GM18519 (cell line): ENCODE results near the gene RLF.
A peak's percentile ranks its signal among the peaks of the same experiment; 100 is the strongest.

Experiments
- ATAC-seq: cut with Tn5 transposase; IDR thresholded peaks from one replicate; pipeline ENCODE4 v1.9.1; 2021; ENCODE audit warnings: mild to moderate bottlenecking, moderate library complexity; ENCODE audit not compliant: unreplicated experiment, low FRiP score

The RLF gene

GRCh38 chr1:40161125-40161887, at the start of gene RLF:
TSS of gene RLF (plus strand) at chr1:40161387. CDS start at chr1:40161400, 13 bp downstream.
- peak; percentile 68 for ATAC-seq

GRCh38 chr1:40114400-40114799, 46.8 kb upstream of the RLF start:
- ATAC-seq, result no peak

- no peak for ATAC-seq
Observed at GRCh38 chr1:40120128-40120527, 41.1 kb upstream of the RLF start.

GRCh38 chr1:40122855-40123254, 38.3 kb upstream of the RLF start:
- no peak for ATAC-seq

GRCh38 chr1:40130892-40131291, 30.3 kb upstream of the RLF start:
- ATAC-seq, result no peak

- ATAC-seq, result no peak
Observed at GRCh38 chr1:40132383-40133311, 28.5 kb upstream of the RLF start.

- no peak for ATAC-seq
Observed at GRCh38 chr1:40133312-40133665, 27.9 kb upstream of the RLF start.

GRCh38 chr1:40133839-40134238, 27.3 kb upstream of the RLF start:
- ATAC-seq, result no peak

GRCh38 chr1:40140211-40140973, 20.8 kb upstream of the RLF start:
- no peak for ATAC-seq

GRCh38 chr1:40141878-40142535, 19.2 kb upstream of the RLF start:
- ATAC-seq, result no peak

GRCh38 chr1:40143891-40144575, 17.2 kb upstream of the RLF start:
- ATAC-seq, result no peak

GRCh38 chr1:40151457-40152079, 9.6 kb upstream of the RLF start:
- ATAC-seq, result no peak

GRCh38 chr1:40153073-40153770, 8.0 kb upstream of the RLF start:
- ATAC-seq, result no peak

GRCh38 chr1:40155135-40155534, 6.1 kb upstream of the RLF start:
- ATAC-seq, result no peak

GRCh38 chr1:40155910-40156309, 5.3 kb upstream of the RLF start:
- no peak for ATAC-seq

- ATAC-seq, result no peak
Observed at GRCh38 chr1:40160806-40161124, 422 bp upstream of the RLF start.

GRCh38 chr1:40161888-40162397, 756 bp downstream of the RLF start:
- no peak for ATAC-seq

- no peak for ATAC-seq
Observed at GRCh38 chr1:40162753-40163441, 1.7 kb downstream of the RLF start.
